Loucy (cell line): ENCODE measurements around the gene CDH13.
A peak's percentile ranks its signal among the peaks of the same experiment; 100 is the strongest.

ENCODE experiments used
- H2AFZ ChIP-seq: fragments of 200-600 bp; sonication (generic); 2 replicates; pipeline ENCODE4 v1.6.0; 2016; ENCODE audit warnings: antibody characterized with exemption, mild to moderate bottlenecking, low read length, moderate library complexity
- H3F3A ChIP-seq: fragments of 200-600 bp; 2 replicates; pipeline ENCODE4 v1.6.0; 2016; ENCODE audit warnings: antibody characterized with exemption, low read depth, mild to moderate bottlenecking
- H3K27me3 ChIP-seq: fragments of 200-600 bp; sonication (generic); 2 replicates; pipeline ENCODE4 v1.6.1; 2014; ENCODE audit warnings: low read length, mild to moderate bottlenecking; ENCODE audit not compliant: insufficient read depth, poor library complexity, severe bottlenecking
- H3K36me3 ChIP-seq: fragments of 200-600 bp; sonication (generic); 2 replicates; pipeline ENCODE4 v1.6.1; 2016; ENCODE audit warnings: low read length; ENCODE audit not compliant: insufficient read depth
- H3K4me1 ChIP-seq: fragments of 200-600 bp; sonication (generic); 2 replicates; pipeline ENCODE4 v1.5.1; 2014; ENCODE audit warnings: low read length, mild to moderate bottlenecking; ENCODE audit not compliant: insufficient read depth, poor library complexity, severe bottlenecking
- H3K4me2 ChIP-seq: fragments of 200-600 bp; sonication (generic); 2 replicates; pipeline ENCODE4 v1.6.0; 2014; ENCODE audit warnings: antibody characterized with exemption, low read length, low read depth, mild to moderate bottlenecking; ENCODE audit not compliant: poor library complexity, severe bottlenecking
- H3K4me3 ChIP-seq: fragments of 200-600 bp; sonication (generic); 2 replicates; pipeline ENCODE4 v1.5.1; 2014; ENCODE audit warnings: low read length, mild to moderate bottlenecking, mixed read lengths; ENCODE audit not compliant: poor library complexity, severe bottlenecking
- H3K79me2 ChIP-seq: fragments of 200-600 bp; sonication (generic); 2 replicates; pipeline ENCODE4 v1.6.1; 2014; ENCODE audit warnings: low read length; ENCODE audit not compliant: insufficient read depth
- H3K9ac ChIP-seq: fragments of 200-600 bp; sonication (generic); 2 replicates; pipeline ENCODE4 v1.6.0; 2014; ENCODE audit warnings: mild to moderate bottlenecking, low read depth, low read length, moderate library complexity; ENCODE audit not compliant: poor library complexity, severe bottlenecking
- H3K9me2 ChIP-seq: fragments of 200-600 bp; sonication (generic); replicated peaks from 2 replicates; pipeline ENCODE4 v1.6.1; 2016; ENCODE audit warnings: low read depth, low read length, mixed read lengths
- H3K9me3 ChIP-seq: fragments of 200-600 bp; sonication (generic); 2 replicates; pipeline ENCODE4 v1.6.1; 2014; ENCODE audit warnings: mild to moderate bottlenecking, antibody characterized with exemption, low read length, low read depth; ENCODE audit not compliant: insufficient read depth
- H4K20me1 ChIP-seq: fragments of 200-600 bp; sonication (generic); 2 replicates; pipeline ENCODE4 v1.6.0; 2014; ENCODE audit warnings: antibody characterized with exemption, low read length, mild to moderate bottlenecking; ENCODE audit not compliant: insufficient read depth, poor library complexity, severe bottlenecking
- EZH2phosphoT487 ChIP-seq: fragments of 200-600 bp; IDR thresholded peaks from 2 replicates; pipeline ENCODE4 v1.6.1; 2018; ENCODE audit warnings: antibody characterized with exemption, mild to moderate bottlenecking, moderate library complexity, borderline replicate concordance
- TF ChIP-seq, protein P1 (sequence below): fragments of 200-600 bp; sonication (generic); conservative IDR thresholded peaks from 2 replicates; pipeline ENCODE4 v1.5.1; 2014; ENCODE audit warnings: mild to moderate bottlenecking, antibody characterized with exemption, low read length

The CDH13 gene

DNA sequence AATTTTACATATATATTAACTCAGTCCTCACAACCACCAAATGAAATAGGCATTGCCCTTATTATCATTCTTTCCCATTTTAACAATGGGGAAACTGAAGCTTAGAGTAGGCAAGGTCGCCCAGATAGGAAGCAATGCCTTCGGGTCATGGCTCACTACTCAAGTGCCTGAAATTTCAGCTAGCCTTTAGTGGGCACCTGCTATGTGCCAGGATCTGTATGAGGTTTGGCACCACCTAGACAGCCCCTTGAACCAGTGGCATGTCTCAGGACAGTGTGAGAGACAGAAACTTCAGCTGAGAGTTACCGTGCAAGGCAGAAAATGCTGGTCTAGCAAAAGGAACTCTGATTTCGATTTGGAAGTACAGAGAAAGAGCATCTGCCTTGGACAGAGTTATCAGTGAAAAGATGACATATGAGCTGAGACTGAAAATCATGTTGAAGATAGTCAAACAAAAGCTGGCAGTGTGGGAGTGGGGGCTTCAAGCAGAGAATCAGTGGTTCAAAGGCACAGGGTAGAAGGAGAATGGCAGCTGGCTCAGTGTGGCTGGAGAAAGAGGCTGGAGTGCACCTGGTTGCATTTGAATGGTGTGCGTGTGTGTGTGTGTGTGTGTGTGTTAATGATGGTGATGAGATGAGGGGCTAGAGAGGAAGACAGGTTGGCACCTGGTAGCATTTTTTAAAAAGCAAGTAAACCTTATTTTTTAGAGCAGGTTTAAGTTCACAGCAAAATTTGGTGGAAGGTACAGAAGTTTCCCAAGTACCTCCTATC lies 29.1 kb downstream of the CDH13 start:
- Histone ChIP-seq H3K9ac (no peak overlapping the region), H3K4me2 (peak overlapping the region; percentile 68), H3K4me3 (peak overlapping the region; percentile 59), H3K36me3 (no peaks in the 10 kb centered on the region), H3K4me1 (peaks cover 45% of the 10 kb centered on the region), H3K79me2 (no peaks in the 10 kb centered on the region), H3K27me3 (no peaks in the 10 kb centered on the region), H3K9me2 (no peaks in the 10 kb centered on the region), H2AFZ (0 out of 2 replicates have a peak overlapping the region, but pooled peaks have one; percentile 16), H4K20me1 (no peaks in the 10 kb centered on the region), H3K9me3 (no peaks in the 10 kb centered on the region), H3F3A (0 out of 2 replicates have a peak, but pooled peaks cover 5% of the 10 kb centered on the region)
- TF ChIP-seq EZH2phosphoT487: no peak
- TF ChIP-seq, protein P1, sequence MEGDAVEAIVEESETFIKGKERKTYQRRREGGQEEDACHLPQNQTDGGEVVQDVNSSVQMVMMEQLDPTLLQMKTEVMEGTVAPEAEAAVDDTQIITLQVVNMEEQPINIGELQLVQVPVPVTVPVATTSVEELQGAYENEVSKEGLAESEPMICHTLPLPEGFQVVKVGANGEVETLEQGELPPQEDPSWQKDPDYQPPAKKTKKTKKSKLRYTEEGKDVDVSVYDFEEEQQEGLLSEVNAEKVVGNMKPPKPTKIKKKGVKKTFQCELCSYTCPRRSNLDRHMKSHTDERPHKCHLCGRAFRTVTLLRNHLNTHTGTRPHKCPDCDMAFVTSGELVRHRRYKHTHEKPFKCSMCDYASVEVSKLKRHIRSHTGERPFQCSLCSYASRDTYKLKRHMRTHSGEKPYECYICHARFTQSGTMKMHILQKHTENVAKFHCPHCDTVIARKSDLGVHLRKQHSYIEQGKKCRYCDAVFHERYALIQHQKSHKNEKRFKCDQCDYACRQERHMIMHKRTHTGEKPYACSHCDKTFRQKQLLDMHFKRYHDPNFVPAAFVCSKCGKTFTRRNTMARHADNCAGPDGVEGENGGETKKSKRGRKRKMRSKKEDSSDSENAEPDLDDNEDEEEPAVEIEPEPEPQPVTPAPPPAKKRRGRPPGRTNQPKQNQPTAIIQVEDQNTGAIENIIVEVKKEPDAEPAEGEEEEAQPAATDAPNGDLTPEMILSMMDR: no peak

DNA sequence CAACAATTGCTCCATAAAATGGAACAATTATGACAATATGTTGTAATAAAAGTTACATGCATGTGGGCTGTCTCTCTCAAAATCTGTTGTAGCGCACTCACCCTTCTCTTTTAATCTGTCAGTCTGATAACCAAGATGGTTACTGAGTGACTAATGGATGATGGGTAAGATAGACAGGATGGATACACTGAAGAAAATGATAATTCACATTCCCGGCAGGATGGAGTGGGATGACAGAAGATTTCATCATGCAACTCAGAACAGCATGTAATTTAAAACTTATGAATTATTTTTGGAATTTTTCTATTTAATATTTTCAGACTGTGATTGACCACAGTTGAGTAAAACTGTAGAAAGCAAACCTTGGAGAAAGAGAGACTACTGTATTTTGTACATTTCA lies 30.5 kb downstream of the CDH13 start:
- Histone ChIP-seq H3K36me3 (no peaks in the 10 kb centered on the region), H3K27me3 (no peaks in the 10 kb centered on the region), H4K20me1 (no peaks in the 10 kb centered on the region), H3F3A (0 out of 2 replicates have a peak, but pooled peaks cover 5% of the 10 kb centered on the region), H3K9me3 (no peaks in the 10 kb centered on the region), H3K9ac (no peak overlapping the region), H3K4me2 (no peak overlapping the region), H3K4me1 (peaks cover 33% of the 10 kb centered on the region), H3K4me3 (no peak overlapping the region), H2AFZ (no peak overlapping the region), H3K9me2 (no peaks in the 10 kb centered on the region), H3K79me2 (no peaks in the 10 kb centered on the region)
- TF ChIP-seq EZH2phosphoT487: no peak
- TF ChIP-seq, protein P1: no peak

DNA sequence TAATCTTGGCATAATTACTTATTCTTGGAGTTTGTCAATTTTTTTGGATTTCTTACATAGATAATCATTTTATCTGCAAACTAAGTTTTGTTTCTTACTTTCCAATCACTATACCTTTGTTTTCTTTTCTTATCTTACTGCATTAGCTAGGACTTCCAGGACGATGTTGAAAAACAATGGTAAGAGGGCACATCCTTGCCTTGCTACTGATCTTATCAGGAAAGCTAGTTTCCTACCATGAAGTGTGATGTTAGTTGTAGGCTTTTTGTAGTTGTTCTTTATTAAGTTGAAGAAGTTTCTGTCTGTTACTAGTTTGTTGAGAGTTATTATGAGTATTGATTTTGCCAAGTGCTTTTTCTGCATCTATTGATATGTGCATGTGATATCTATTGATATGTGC lies 31.0 kb downstream of the CDH13 start:
- H4K20me1 ChIP-seq: no peaks in the 10 kb centered on the region
- no peaks in the 10 kb centered on the region for H3K36me3 ChIP-seq
- H3K79me2 ChIP-seq: no peaks in the 10 kb centered on the region
- H3K4me2 ChIP-seq: no peak overlapping the region
- 0 out of 2 replicates have a peak, but pooled peaks cover 5% of the 10 kb centered on the region for H3F3A ChIP-seq
- H3K4me3 ChIP-seq: no peak overlapping the region
- H3K9ac ChIP-seq: no peak overlapping the region
- H3K4me1 ChIP-seq: peaks cover 30% of the 10 kb centered on the region
- no peaks in the 10 kb centered on the region for H3K9me3 ChIP-seq
- TF ChIP-seq, protein P1: no peak
- no peak for TF ChIP-seq EZH2phosphoT487
- no peaks in the 10 kb centered on the region for H3K9me2 ChIP-seq
- H3K27me3 ChIP-seq: no peaks in the 10 kb centered on the region
- no peak overlapping the region for H2AFZ ChIP-seq
